T-helper 17 cell (primary cell): ENCODE results near the gene TCEAL4. TPM values are rescaled to one million over a fixed set of nuclear protein-coding genes. Genes with fewer than 3 reads are reported as not detected.

ENCODE experiments used
- ATAC-seq: fragments of 150-1000 bp; cut with Tn5 transposase; 2 replicates; pipeline ENCODE4 v1.10.0; 2021; ENCODE audit warnings: mild to moderate bottlenecking, moderate library complexity
- DNase-seq, 3 donors: peaks; one replicate each; pipeline versions ENCODE4 v3.0.0 to v3.0.0-alpha.2; 2020 to 2021
- H3K9me3 ChIP-seq: one replicate; pipeline ENCODE4 v1.7.0; 2013; ENCODE audit warnings: low read length, mild to moderate bottlenecking; ENCODE audit not compliant: control insufficient read depth, poor library complexity, severe bottlenecking
- H3K27ac Mint-ChIP-seq: one replicate; pipeline ENCODE4 v1.8.0; 2022; ENCODE audit warnings: mild to moderate bottlenecking, moderate library complexity, mixed read lengths
- H3K27me3 Mint-ChIP-seq: one replicate; pipeline ENCODE4 v1.8.0; 2022; ENCODE audit warnings: mixed read lengths
- H3K36me3 Mint-ChIP-seq: one replicate; pipeline ENCODE4 v1.8.0; 2022; ENCODE audit warnings: low read depth, mixed read lengths
- H3K4me1 Mint-ChIP-seq: one replicate; pipeline ENCODE4 v1.8.0; 2022; ENCODE audit warnings: mild to moderate bottlenecking, mixed read lengths
- H3K4me3 Mint-ChIP-seq: one replicate; pipeline ENCODE4 v1.8.0; 2022; ENCODE audit warnings: mild to moderate bottlenecking, moderate library complexity, mixed read lengths
- total RNA-seq, 4 donors: library from RNA in 2 of 4; stranded (reverse) in 2 of 4; gene quantifications; one replicate each; pipeline ENCODE4 v1.2.3 and lab custom pipeline; 2022 to 2026

Gene TCEAL4
- total RNA-seq = 10 to 100 TPM in 1 of 2 donors, 1 to 10 TPM in 1; 6.6 to 11.9 TPM
- 8.0 to 14.6 reads per million in 2 donors for total RNA-seq (lab: John Stamatoyannopoulos, UW)

DNA sequence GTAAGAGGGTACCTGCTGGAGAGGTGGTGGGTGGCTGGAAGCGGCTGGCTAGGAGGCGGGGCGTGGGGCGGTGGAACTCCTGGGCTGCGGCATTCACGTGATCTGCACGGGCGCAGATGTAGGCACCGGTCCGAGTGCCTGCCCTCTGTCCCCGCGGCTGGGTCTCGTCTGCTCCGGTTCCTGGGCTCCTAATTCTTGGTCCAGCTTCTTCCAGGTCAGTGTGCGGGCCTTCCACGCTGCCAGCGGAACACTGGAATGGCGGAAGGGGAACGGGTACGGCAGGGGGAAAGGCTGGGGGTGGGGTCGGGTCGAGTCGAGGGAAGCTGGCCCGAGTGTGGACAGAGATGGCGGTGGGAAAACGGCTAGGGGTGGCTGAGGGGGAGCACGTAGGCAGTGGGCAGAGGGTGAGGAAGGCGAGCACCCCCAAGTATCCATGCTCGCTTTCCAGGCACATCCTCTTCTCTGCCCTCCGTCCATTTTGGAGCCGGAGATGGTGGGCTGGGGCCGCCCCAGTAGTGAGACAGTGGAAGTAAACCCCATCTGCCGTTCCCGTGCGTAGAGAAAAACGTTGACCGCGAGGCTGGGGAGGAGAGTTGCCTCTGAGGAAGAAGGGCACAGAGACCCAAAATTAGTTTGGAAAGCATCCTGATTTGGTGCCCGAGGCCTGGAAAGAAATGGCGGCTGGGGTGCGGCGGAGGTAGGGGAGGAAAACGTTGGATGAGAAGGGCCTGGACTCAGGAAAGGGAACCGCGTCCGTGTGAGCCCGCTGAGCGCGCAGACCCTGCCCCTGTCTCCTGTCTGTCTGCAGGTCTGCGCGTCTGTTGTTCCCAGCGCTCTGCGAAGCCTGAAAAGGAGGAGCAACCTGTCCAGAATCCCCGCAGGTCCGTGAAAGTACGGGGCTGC, at the start of gene TCEAL4:
TCEAL4 (plus strand) TSS at position 105 of the 903 bp plus-strand sequence. CDS start 1,161 bp downstream, outside the sequence.
- H3K36me3 Mint-ChIP-seq = no peaks in the 10 kb centered on the region
- H3K4me3 Mint-ChIP-seq = peak within 1 kb of the TSS; percentile 92
- ATAC-seq (peak; percentile 85), DNase-seq (peak in 1 of 3 donors; percentile 23)
- H3K9me3 ChIP-seq = no peaks in the 10 kb centered on the region
- H3K27ac Mint-ChIP-seq = peak within 1 kb of the TSS; percentile 85
- no peaks in the 10 kb centered on the region for H3K27me3 Mint-ChIP-seq
- H3K4me1 Mint-ChIP-seq = peaks cover 12% of the 10 kb centered on the region

DNA sequence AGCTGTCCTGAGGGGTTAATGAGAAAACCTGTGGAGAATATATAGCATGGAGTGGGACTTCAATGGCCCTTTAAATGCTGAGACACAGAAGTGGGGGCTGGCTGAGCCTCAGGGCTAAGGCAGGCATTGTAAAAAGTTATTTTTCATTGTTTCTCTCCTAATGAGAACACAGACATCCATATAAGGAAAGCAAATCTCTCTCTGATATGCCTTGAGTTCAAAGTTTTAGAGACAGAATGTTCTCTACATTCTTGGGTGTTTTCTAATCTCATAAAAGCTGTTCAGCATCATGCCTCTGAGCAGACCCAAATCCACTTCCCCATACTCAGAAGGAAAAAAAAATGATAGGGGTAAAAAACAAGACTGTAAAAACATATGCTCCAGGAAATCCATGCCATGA, 49.2 kb upstream of the TCEAL4 start:
- Mint-ChIP-seq H3K4me1 (peaks cover 4% of the 10 kb centered on the region), H3K27me3 (no peaks in the 10 kb centered on the region)

DNA sequence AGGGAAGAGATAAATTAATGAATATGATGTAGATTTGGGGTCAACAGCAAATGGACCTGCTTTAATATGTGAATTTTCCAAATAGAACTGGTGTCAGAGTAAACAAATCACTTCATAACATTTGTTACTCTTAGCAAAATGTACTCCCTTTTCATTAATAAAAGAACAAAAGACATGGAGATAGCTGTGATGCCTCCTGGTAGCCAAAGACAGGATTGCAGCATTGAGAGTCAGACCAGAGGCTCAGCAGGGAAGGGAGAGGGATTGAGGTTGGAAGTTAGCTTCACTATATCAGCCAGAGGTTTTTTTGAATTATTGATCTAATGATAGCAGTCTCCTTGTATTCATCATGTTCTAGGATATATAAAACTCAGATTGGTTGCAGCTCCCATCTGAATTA, 48.6 kb upstream of the TCEAL4 start:
- Mint-ChIP-seq H3K36me3 (no peaks in the 10 kb centered on the region), H3K27me3 (no peaks in the 10 kb centered on the region)

More for the DNA sequence above, 49.2 kb upstream of the TCEAL4 start:
- Mint-ChIP-seq H3K36me3 (no peaks in the 10 kb centered on the region), H3K4me3 (no peak overlapping the region), H3K27ac (no peak overlapping the region)
- no peaks in the 10 kb centered on the region for H3K9me3 ChIP-seq
- DNase-seq (no peak), ATAC-seq (no peak)

DNA sequence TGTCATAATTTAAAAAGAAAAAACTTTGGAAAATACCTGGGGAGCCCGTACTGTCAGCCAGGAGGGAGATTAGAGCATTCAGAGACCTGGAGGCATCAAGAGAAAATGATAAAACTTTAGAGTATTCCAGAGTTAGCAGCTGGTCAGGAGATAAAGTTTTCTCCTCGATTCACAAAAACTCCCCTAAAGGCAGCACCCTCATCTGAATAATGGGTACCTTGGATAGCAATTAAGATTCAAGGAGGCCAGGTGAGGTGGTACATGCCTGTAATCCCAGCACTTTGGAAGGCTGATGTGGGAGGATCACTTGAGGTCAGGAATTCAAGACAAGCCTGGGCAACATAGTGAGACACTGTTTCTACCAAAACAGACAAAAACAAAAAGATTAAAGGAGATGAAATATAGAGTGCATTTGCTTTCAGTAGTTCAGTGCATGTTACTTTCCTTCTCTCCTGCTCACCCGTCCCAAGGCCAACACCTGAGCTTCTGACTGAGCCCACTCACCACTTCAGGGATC, 47.4 kb upstream of the TCEAL4 start:
- Mint-ChIP-seq H3K27me3 (no peaks in the 10 kb centered on the region), H3K4me3 (no peak overlapping the region), H3K27ac (no peak overlapping the region), H3K4me1 (peaks cover 4% of the 10 kb centered on the region), H3K36me3 (no peaks in the 10 kb centered on the region)
- H3K9me3 ChIP-seq = no peaks in the 10 kb centered on the region
- ATAC-seq (no peak), DNase-seq (no peak)

More for the DNA sequence above, 48.6 kb upstream of the TCEAL4 start:
- ATAC-seq (no peak), DNase-seq (no peak)
- Mint-ChIP-seq H3K4me1 (peaks cover 4% of the 10 kb centered on the region), H3K4me3 (no peak overlapping the region), H3K27ac (no peak overlapping the region)
- H3K9me3 ChIP-seq = no peaks in the 10 kb centered on the region

DNA sequence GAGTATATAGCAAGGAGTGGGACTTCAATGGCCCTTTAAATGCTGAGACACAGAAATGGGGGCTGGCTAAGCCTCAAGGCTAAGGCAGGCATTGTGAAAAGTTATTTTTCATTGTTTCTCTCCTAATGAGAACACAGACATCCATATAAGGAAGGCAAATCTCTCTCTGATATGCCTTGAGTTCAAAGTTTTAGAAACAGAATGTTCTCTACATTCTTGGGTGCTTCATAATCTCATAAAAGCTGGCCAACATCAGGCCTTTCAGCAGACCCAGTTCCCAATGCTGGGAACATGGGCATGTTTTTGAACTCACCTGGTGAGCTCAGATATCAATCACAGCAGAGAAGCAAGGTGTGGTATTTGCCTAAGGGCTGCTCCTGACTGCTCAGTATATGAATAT, 46.6 kb upstream of the TCEAL4 start:
- Mint-ChIP-seq H3K4me1 (peaks cover 2% of the 10 kb centered on the region), H3K36me3 (no peaks in the 10 kb centered on the region), H3K27me3 (no peaks in the 10 kb centered on the region), H3K27ac (no peak overlapping the region), H3K4me3 (no peak overlapping the region)
- H3K9me3 ChIP-seq = no peaks in the 10 kb centered on the region
- DNase-seq = no peak
- ATAC-seq = no peak

DNA sequence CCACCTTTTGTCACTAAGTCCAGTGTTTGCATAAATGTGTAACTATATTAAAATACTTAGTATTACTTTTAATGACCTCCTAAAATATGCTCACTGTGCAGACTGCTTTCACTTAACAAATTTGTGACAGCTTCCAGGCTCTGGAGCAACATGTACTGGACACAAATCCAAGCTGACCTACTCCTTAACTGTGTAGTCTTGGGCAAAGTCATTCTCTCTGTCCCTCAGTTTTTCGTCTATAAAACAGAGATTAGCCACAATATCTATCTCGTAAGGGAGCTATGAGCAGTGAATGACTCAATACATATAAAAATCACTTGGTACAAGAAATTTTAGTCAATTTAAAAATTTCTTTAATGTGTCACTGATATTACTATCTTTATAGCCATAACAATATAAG, 45.6 kb upstream of the TCEAL4 start:
- DNase-seq (no peak), ATAC-seq (no peak)
- H3K4me3 Mint-ChIP-seq = no peak overlapping the region
- no peaks in the 10 kb centered on the region for H3K27me3 Mint-ChIP-seq
- H3K27ac Mint-ChIP-seq = no peak overlapping the region
- no peaks in the 10 kb centered on the region for H3K4me1 Mint-ChIP-seq
- no peaks in the 10 kb centered on the region for H3K9me3 ChIP-seq
- H3K36me3 Mint-ChIP-seq = no peaks in the 10 kb centered on the region

DNA sequence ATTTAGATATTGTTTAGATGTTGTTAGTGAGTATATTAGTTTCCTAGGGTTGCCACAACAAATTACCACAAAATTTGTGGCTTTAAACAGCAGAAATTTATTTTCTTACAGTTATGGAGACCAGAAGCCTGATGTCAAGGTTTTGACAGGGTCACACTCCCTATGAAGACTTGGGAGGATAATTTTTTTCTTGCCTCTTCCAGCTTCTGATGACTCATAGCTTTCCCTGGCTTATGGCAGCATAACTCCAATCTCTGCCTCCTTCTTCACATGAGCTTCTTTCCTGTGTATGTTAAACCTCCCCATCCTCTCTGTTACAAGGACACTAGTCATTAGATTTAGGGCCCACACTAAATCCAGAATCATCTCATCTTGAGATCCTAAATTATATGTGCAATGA, 45.2 kb upstream of the TCEAL4 start:
- no peak overlapping the region for H3K27ac Mint-ChIP-seq
- H3K4me1 Mint-ChIP-seq = no peaks in the 10 kb centered on the region
- no peak overlapping the region for H3K4me3 Mint-ChIP-seq

DNA sequence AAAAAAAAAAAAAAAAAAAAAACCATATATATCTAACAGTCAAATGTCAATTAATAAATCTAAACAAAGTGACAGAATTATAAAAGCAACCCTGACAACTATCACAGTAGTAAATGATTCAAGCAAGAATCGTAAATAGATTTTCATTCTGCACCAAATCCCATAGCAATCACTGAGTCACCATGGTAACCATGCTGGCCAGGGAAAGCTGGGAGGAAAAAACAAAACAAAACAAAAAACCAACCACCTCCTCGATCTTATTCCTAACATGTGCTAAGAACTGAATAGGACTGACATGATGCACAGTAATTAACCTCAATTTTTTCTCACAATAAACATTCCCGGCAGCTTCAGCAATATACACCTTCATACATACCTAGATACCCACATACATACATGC, 35.4 kb upstream of the TCEAL4 start:
- H3K36me3 Mint-ChIP-seq = no peaks in the 10 kb centered on the region
- no peak for ATAC-seq
- H3K9me3 ChIP-seq = no peaks in the 10 kb centered on the region
- H3K27me3 Mint-ChIP-seq = no peaks in the 10 kb centered on the region
- no peak for DNase-seq
- H3K27ac Mint-ChIP-seq = no peak overlapping the region
- H3K4me3 Mint-ChIP-seq = no peak overlapping the region
- H3K4me1 Mint-ChIP-seq = peaks cover 3% of the 10 kb centered on the region

More for the DNA sequence above, 45.2 kb upstream of the TCEAL4 start:
- no peak for DNase-seq
- Mint-ChIP-seq H3K36me3 (no peaks in the 10 kb centered on the region), H3K27me3 (no peaks in the 10 kb centered on the region)
- no peaks in the 10 kb centered on the region for H3K9me3 ChIP-seq
- ATAC-seq = no peak

DNA sequence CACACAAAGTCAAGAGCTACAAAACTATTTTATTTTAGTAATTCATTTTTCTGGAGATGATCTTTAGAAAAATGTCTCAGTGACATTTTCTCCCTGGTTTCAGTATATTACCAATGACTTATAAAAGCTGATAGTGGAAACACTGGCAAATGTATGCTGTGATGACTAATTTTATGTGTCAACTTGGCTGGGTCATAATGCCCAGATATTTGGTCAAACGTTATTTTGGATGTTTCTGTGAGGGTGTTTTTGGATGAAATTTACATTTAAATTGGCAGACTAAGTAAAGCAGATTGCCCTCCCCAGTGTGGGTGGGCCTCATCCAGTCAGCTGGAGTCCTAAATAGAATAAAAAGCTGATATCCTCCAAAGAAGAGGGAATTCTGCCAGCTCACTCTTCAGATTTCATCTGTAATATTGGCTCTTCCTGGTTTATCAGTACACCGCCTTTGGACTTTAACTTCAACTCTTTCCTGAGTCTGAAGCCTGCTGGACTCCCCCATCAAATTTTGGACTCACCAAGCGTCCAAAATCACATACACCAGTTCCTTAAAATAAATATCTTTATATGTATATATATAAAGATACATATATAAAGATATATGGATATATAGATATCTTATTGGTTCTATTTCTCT, 34.8 kb upstream of the TCEAL4 start:
- H3K9me3 ChIP-seq = no peaks in the 10 kb centered on the region
- no peak overlapping the region for H3K4me3 Mint-ChIP-seq
- DNase-seq (no peak), ATAC-seq (no peak)
- H3K36me3 Mint-ChIP-seq = no peaks in the 10 kb centered on the region
- H3K27ac Mint-ChIP-seq = no peak overlapping the region
- H3K4me1 Mint-ChIP-seq = peaks cover 3% of the 10 kb centered on the region
- no peaks in the 10 kb centered on the region for H3K27me3 Mint-ChIP-seq

DNA sequence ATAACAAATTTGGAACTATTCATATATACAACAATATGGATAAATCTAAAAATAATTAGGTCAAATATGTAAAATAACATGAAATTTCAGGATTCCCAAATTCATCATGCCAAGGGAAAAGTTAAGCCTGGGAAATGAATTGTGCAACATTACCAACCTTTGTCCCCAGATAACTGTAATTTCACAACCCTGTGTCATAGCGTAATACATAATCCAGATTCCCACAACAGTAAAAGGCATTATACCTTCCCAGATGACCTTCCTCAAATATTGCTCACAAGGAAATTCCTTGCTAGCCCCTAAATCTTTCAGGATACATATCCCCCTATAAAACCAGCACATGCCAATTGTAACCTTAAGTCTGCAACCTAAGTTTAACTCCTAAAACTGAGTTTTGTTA, 33.1 kb upstream of the TCEAL4 start:
- Mint-ChIP-seq H3K4me3 (no peak overlapping the region), H3K27me3 (no peaks in the 10 kb centered on the region), H3K27ac (no peak overlapping the region), H3K4me1 (peaks cover 3% of the 10 kb centered on the region), H3K36me3 (no peaks in the 10 kb centered on the region)
- no peak for DNase-seq
- H3K9me3 ChIP-seq = no peaks in the 10 kb centered on the region
- no peak for ATAC-seq

DNA sequence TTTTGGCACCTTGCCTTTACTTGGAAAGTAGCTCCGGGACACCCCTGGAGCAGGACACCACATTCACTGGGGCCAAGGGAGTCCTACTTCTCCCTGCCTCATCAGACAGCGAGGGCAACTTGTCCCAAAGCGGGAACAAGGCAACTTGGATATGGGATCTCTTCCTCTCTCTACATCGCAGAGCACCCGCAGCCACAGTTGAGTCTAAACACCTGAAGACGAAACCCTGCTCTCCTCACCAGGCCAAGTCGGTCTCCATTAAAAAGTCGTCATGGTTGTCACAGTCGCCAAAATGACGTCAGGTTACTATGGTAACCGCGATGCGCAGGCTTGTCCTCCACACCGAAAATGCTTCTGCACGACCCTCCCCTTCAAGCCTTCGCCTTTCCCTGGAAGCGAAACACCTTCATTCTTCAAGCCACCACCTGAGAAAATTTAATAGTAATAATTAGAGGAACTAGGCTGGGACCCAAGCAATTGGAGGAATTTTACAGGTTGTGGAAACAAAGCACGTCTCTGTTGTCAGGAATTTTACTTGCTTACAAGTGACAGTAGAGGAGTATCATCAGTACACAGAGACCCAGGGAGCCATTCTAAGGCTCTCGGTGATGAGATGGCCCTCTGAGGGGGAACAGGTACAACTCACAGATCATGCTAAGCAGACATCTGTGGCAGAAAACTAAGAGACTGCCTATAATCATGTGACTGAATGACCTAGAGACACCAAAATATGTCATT, 30.5 kb upstream of the TCEAL4 start:
- H3K9me3 ChIP-seq = no peaks in the 10 kb centered on the region
- Mint-ChIP-seq H3K4me1 (peaks cover 3% of the 10 kb centered on the region), H3K27me3 (no peaks in the 10 kb centered on the region), H3K4me3 (peak overlapping the region; percentile 88), H3K27ac (peak overlapping the region; percentile 94), H3K36me3 (no peaks in the 10 kb centered on the region)
- ATAC-seq (peak; percentile 86), DNase-seq (peak; percentile 11 to 49 (median 35))

DNA sequence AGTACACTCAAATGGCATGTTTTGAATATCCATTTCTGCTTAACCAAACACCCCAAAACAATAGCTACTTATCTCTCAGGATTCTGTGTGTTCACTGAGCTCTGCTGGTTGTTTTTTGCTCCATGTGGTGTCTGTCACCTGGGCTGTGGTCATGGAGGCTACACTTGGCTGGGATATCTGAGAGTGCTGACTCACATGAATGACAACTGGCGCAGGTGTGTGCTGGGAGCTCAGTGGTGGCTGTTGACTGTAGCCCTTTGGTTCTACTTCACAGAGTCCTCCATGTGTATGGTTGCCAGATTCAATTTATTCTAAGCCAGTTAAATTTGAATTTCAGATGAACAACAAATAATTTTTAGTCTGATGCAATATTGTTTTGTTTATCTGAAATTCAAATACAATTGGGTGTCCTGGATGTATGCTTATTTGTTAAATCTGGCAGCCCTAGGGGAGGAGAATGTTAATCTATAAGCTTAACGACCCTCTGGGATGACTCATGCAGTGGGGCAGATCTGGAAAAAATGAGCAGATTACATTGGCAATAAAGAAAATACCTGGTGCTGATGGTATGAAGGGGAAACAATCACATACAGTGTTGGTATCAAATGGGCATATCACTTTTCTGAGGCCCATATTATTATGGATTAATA, 28.2 kb upstream of the TCEAL4 start:
- Mint-ChIP-seq H3K4me3 (no peak overlapping the region), H3K27ac (no peak overlapping the region), H3K36me3 (no peaks in the 10 kb centered on the region), H3K27me3 (no peaks in the 10 kb centered on the region), H3K4me1 (peaks cover 3% of the 10 kb centered on the region)
- no peak for DNase-seq
- H3K9me3 ChIP-seq = no peaks in the 10 kb centered on the region
- ATAC-seq = no peak
